Measurements from ENCODE around the gene CORO2A. TPM values are rescaled to one million over a fixed set of nuclear protein-coding genes. Genes with fewer than 3 reads are reported as not detected.

CORO2A gene
- total and polyA plus RNA-seq, 10 of the 15 experiments (the other 5 are each of a cell fraction or from before 2014, with no cell fraction given) = 1.0 to 5.3 (median 3.5) TPM

DNA sequence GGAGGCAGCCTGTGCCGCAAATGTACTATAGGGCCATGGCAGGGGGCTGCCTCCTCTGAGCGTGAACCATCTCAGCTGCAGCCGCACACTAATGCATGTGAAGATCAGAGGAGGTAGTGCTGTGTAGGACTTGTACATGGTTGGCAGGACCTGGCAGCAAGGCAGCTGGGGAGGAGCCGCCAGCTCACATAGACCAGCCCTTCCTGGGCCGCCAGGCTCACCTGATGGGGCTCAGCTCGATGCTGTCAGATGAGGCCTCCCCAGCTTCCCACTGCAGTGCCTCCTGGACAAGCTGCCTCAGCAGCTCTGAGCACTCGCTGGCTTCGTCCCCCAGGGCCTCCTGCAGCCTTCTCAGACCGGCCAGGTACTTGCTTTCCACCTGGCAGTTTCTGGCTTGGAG is 18.0 kb upstream of the CORO2A start:
- no peak overlapping the region for H2AFZ ChIP-seq (ENCODE audit: control insufficient read depth, low read depth, low read length)
- H3K9ac ChIP-seq (ENCODE audit: control insufficient read depth, insufficient read depth, low read length) = no peak overlapping the region
- no peaks in the 10 kb centered on the region for H3K79me2 ChIP-seq (ENCODE audit: control insufficient read depth, insufficient read depth, low read length)
- in situ Hi-C loops (cut with MboI) (no loop called here), intact Hi-C loops (cut with micrococcal nuclease; ENCODE audit: unreplicated experiment) (no loop called here)
- no peaks in the 10 kb centered on the region for H3K9me3 ChIP-seq (replicated peaks; ENCODE audit: control insufficient read depth, insufficient read depth, low read length)
- DNase-seq (ENCODE audit: low read depth, low spot score) (no peak), FAIRE-seq (no peak), ATAC-seq (no peak)
- CTCF ChIA-PET = interaction anchor here (1.5 kb wide), 1 partner anchor 92 kb away, joined by 4 read pairs; no protein-coding TSS in a partner anchor
- SMC1A ChIA-PET (ENCODE audit: uncharacterized antibody, unreplicated experiment) = interaction anchor here (0.8 to 0.9 kb wide), 2 partner anchors 18 to 92 kb away, joined by 3 read pairs; no protein-coding TSS in a partner anchor
- no peaks in the 10 kb centered on the region; the same call in 1 of the 2 replicates for H3K4me1 ChIP-seq (ENCODE audit: control insufficient read depth, insufficient read depth, low read length)
- WGBS (ENCODE audit: insufficient coverage, insufficient replicate concordance, low lambda C conversion rate, missing lambda C conversion rate) = 57% methylated on average over 9 of the region's 9 CpGs
- no peak overlapping the region for H3K27ac ChIP-seq (ENCODE audit: control insufficient read depth, insufficient read depth)
- no peaks in the 10 kb centered on the region for H3K36me3 ChIP-seq (ENCODE audit: control insufficient read depth in 2 of 2, insufficient read depth in 2 of 2, low read length in 1 of 2)
- POLR2A ChIA-PET = interaction anchor here (1.0 to 1.2 kb wide), 2 partner anchors 46 to 139 kb away, joined by 3 read pairs; no protein-coding TSS in a partner anchor
- BruUV-seq (replicated peaks) = no TSS peak
- no peaks in the 10 kb centered on the region for H4K20me1 ChIP-seq (ENCODE audit: control insufficient read depth, insufficient read depth)
- RAD21 ChIA-PET (ENCODE audit: unreplicated experiment) = interaction anchor here (1.4 to 1.7 kb wide), 2 partner anchors 45 to 54 kb away, joined by 3 to 4 read pairs; partner anchors contain the start of gene TBC1D2
- no peaks in the 10 kb centered on the region; a peak in 1 of 4 replicates for H3K27me3 ChIP-seq (replicated peaks in 1 of 2; ENCODE audit: control insufficient read depth in 2 of 2, insufficient read depth in 2 of 2, low read length in 1 of 2)
- no peak overlapping the region for H3K4me3 ChIP-seq
- no peak overlapping the region for H3K4me2 ChIP-seq (ENCODE audit: control insufficient read depth, insufficient read depth)
- TF ChIP-seq CBFB (IDR thresholded peaks at IDR 0.05; ENCODE audit: low read depth) = no peak
- TF ChIP-seq, protein P1, sequence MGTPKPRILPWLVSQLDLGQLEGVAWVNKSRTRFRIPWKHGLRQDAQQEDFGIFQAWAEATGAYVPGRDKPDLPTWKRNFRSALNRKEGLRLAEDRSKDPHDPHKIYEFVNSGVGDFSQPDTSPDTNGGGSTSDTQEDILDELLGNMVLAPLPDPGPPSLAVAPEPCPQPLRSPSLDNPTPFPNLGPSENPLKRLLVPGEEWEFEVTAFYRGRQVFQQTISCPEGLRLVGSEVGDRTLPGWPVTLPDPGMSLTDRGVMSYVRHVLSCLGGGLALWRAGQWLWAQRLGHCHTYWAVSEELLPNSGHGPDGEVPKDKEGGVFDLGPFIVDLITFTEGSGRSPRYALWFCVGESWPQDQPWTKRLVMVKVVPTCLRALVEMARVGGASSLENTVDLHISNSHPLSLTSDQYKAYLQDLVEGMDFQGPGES (IDR thresholded peaks at IDR 0.05) = no peak
- no peak for TF ChIP-seq RAD21 (IDR thresholded peaks at IDR 0.05; ENCODE audit: insufficient read depth, low read depth, low read length)
- no peak for TF ChIP-seq WRNIP1 (IDR thresholded peaks at IDR 0.05; ENCODE audit: borderline replicate concordance, low read depth, low read length)
- TF ChIP-seq BCL11A (IDR thresholded peaks at IDR 0.05; ENCODE audit: low read depth, low read length) = no peak
- TF ChIP-seq, protein P2, sequence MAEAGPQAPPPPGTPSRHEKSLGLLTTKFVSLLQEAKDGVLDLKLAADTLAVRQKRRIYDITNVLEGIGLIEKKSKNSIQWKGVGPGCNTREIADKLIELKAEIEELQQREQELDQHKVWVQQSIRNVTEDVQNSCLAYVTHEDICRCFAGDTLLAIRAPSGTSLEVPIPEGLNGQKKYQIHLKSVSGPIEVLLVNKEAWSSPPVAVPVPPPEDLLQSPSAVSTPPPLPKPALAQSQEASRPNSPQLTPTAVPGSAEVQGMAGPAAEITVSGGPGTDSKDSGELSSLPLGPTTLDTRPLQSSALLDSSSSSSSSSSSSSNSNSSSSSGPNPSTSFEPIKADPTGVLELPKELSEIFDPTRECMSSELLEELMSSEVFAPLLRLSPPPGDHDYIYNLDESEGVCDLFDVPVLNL (IDR thresholded peaks at IDR 0.05; ENCODE audit: low read depth, low read length) = no peak
- TF ChIP-seq, protein P3, sequence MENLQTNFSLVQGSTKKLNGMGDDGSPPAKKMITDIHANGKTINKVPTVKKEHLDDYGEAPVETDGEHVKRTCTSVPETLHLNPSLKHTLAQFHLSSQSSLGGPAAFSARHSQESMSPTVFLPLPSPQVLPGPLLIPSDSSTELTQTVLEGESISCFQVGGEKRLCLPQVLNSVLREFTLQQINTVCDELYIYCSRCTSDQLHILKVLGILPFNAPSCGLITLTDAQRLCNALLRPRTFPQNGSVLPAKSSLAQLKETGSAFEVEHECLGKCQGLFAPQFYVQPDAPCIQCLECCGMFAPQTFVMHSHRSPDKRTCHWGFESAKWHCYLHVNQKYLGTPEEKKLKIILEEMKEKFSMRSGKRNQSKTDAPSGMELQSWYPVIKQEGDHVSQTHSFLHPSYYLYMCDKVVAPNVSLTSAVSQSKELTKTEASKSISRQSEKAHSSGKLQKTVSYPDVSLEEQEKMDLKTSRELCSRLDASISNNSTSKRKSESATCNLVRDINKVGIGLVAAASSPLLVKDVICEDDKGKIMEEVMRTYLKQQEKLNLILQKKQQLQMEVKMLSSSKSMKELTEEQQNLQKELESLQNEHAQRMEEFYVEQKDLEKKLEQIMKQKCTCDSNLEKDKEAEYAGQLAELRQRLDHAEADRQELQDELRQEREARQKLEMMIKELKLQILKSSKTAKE (IDR thresholded peaks at IDR 0.05; ENCODE audit: low read depth, poor library complexity, severe bottlenecking) = no peak
- TF ChIP-seq USF1 (IDR thresholded peaks at IDR 0.05; ENCODE audit: borderline replicate concordance, extremely low read length, insufficient read depth, low read depth, low read length) = no peak
- TF ChIP-seq BMI1 (IDR thresholded peaks at IDR 0.05; ENCODE audit: borderline replicate concordance) = no peak
- TF ChIP-seq NBN (IDR thresholded peaks at IDR 0.05) = no peak
- TF ChIP-seq ESRRA (IDR thresholded peaks at IDR 0.05; ENCODE audit: low read length) = no peak
- no peak for TF ChIP-seq ATF3 (IDR thresholded peaks at IDR 0.05; ENCODE audit: borderline replicate concordance, extremely low read depth, low read depth, low read length)
- no peak for TF ChIP-seq EP300 (IDR thresholded peaks at IDR 0.05; ENCODE audit: borderline replicate concordance in 1 of 2, control insufficient read depth in 1 of 2, low read depth in 2 of 2, low read length in 2 of 2)
- TF ChIP-seq BCLAF1 (IDR thresholded peaks at IDR 0.05) = no peak
- no peak for TF ChIP-seq IKZF1 (conservative IDR thresholded peaks at IDR 0.05)
